Stimulated activated CD8-positive, alpha-beta memory T cell treated with anti-CD3 and anti-CD28 coated beads, Interleukin-2, amount 100 ng/mL, for 48 hours (primary cell): ENCODE measurements around the gene SFXN5.

Source experiments
- DNase-seq, 2 donors: peaks; one replicate each; pipeline ENCODE4 v3.0.0-alpha.2; 2020; ENCODE audit warnings: low read depth in 2 of 2

SFXN5 gene

DNA sequence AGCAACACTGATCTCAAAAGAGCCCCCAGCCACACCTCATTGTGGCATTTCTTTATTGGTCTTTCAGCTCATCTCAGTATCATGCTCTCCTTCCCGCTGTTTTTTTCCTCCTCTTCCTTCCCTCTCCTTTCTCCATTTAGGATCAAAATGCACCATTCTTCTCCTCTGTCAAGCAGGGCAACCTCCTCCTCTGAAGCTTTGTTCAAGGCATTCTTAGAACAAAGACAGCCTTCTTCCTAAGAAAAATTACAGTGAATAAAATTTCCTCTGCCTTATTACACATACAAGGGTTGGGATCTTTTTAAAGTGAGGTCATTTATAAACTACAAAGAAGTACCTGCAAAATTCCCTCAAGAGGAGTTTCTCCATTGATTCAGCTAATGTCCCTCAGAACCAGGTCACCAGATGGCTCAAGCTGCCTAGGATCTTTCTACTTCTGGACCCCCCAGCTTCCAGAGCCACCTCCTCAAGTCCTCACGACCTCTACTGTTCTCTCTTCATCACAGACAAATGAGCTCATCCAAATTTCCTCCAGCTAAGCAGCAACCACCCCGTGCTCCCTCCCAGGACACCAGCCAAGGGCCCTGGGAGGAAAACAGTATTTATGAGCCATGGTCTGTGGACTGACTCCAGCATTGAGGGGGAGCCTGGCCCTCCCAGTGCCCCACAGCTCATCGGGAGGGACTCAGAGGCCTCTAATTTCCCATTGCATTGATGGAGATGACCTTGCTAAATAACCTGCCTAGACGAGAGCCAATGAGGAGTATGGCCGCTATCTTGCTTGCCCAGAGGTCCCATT is 18.0 kb downstream of the SFXN5 start:
- DNase-seq: no peak

DNA sequence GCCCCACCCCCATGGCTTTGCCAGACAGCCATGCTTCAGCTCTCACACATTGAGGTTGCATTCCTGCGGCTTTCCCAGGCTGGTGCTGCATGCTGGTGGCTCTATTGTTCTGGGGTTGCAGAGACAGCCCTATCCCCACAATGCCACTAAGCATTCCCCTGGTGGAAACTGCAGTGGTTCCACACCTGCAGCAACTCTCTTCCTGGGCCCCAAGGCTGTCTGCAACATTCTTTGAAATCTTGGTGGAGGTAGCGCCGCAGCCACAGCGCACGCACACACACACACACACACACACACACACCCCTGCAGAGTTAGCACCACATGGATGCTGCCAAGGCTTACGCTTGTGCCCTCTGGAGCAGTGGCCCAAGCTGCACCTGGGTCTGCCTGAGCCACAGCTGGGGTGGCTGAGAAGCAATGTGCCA is 21.4 kb downstream of the SFXN5 start:
- DNase-seq: no peak

DNA sequence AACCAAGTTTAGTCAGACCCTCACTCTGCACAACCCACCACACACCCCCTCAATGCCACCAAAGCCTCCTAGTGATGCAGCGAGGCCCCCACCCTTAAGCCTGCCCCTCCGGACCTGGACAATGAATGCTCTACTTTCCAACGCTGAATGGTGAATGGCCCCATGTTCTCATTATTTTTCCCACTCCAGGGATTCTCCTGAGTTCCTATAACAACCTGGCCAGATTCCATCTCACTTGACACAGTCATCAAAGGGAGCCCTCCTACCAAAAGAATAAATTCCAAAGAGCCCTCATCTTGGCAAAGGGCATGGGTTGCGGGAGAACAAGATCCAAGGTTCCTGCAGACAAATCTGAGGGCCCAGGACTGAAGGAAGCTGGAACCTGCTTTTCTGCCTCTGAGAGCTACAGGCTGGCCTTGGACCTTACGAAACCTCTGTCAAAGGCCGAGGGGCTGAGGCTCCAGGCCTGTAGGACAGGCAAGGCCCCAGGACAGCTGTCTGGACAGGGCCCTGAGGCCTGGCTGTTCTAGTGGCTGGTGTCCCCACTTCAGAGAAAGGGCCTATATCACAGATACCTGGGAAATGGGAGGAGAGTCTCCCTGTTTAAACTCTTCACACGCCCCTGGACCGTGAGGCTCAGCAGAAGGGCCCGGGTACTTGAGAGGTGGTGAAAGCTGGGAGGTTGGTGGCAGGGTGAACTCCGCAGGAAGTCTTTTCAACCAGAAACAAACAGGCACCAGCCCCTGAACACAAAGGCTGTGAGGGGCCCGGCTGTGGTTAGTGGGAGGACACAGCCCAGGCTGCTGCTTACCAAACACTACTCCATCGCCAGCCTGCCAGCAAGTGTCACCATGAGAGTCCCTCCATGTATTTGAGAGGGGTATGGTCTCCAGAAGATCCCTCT is 27.3 kb downstream of the SFXN5 start:
- DNase-seq: no peak

DNA sequence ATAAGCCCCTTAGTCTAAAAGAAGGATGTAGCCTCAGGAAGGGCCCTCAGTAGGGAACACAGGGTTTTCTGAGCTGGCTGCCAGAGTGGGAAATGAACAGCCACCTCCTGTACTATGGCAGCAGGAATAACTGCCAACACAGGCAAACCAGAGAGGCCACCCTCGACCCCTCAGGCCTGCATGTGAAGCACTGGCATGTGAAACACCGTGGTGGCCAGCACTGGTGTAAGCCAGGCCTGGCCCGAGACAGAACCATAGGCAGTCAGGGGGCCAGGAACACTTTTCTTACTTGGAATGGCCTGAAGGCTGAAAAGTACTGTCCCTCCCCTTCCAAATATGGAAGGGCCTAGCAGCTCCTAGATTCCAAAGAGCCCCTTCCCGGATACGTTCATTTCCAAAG is 28.2 kb downstream of the SFXN5 start:
- no peak for DNase-seq

DNA sequence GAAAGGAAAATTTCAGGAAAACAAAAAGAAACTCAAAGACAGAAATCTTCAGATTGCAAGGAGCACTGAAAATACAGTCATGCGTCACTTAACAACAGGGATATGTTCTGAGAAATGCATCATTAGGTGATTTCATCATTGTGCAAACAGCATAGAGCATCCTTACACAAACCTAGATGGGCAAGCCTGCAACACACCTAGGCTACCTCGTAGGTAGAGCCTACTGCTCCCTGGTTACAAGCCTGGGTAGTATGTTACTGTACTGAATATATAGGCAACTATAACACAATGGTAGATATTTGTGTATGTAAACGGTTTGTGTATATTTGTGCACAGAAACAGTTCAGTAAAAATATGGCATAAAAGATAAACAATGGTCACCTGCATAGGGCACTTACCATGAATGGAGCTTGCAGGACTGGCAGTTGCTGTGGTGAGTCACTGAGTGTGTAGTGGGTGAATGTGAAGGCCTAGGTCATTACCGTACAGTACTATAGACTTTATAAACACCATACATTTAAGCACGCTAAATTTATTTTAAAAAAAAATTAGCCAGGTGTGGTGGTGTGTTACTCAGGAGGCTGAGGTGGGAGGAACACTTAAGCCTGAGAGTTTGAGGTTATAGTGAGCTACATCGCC is 33.4 kb downstream of the SFXN5 start:
- no peak for DNase-seq

DNA sequence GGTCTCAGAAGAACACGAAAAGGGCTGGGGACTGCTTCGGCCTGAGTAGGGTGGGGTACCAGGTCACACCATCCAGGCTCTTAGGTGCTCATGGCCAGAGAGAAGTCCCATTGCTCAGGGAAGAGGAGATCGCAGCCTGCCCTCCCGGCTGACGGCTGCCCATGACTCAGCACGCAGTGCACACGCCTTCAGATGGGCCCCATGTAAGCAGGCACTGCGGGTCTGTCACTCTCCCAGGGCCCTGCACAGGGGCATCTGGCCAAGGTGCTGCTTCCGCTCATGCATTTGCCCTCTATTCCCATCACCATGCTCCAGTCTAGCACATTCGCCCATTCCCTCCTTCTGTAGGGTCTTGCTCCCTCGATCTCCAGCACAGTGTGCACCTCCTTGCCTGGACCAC is 34.7 kb downstream of the SFXN5 start:
- no peak for DNase-seq

DNA sequence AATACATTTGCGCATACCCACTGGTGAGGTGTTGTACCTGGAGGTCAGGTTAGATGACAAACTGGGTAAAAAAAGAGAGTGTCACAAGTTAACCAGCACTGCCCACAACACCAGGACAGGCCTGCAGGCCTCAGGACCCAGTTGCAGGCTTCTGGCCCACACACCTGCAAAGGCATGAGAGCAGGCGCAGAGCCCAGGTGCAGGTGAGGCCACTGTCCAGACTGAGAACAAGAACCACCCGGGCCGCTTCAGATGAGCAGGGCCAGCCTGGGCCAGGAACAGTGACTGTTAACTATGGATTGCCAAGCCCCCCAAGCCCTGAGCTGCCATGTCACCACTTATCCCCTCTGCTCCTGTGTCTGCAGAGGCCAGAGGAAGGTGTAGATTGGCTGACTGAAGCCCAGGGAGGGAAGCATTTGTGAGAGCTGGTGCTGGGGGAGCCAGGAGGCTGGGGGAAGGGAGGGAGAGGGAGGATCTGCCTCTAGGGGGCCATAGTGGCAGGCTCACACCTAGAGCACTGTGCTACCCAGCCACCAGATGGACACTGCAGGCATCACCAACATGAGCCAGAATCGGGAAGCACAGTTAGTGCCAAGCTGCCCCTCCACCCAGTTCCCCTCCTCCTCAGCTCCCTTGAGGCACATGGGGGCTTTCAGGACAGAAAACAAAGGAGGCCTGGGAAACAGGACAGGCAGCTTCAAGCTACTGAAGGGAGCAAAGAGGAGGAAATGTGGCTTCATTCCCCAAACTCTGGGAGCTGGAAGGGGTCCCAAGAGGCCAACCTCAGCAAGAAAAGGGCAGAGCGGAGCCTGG is 35.4 kb downstream of the SFXN5 start:
- no peak for DNase-seq

DNA sequence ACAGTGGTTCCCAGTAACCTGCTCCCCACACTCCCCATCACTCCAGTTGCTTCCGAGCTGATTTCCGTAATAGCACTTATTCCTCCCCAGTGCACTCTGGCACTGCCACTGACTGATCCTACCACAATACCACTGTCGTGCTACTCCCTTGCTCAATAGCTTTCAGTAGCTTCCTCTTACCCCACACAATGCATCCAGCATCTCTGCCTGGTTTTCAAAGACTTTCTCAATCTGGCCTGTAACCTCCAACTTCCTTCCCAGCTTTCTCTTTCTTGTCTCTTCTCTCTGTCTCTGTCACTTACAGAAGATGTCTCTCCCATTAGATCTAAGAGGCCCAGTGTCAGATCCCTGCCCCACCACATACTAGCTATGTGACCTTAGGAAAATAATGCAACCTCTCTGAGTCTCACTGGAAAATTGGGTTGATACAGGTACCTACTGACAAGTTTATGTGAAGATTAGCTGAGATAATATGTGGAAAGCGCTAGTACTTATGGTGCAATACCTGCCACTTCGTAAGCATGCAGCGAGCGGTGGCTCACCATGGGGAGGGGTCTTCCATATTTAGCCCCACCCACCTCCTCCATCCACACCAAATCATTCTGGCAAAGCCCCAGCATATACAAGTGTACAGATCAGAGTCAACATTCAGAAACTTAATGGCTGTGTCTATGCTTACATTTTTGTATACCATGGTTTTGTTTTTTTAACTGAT is 36.7 kb downstream of the SFXN5 start:
- DNase-seq: no peak

DNA sequence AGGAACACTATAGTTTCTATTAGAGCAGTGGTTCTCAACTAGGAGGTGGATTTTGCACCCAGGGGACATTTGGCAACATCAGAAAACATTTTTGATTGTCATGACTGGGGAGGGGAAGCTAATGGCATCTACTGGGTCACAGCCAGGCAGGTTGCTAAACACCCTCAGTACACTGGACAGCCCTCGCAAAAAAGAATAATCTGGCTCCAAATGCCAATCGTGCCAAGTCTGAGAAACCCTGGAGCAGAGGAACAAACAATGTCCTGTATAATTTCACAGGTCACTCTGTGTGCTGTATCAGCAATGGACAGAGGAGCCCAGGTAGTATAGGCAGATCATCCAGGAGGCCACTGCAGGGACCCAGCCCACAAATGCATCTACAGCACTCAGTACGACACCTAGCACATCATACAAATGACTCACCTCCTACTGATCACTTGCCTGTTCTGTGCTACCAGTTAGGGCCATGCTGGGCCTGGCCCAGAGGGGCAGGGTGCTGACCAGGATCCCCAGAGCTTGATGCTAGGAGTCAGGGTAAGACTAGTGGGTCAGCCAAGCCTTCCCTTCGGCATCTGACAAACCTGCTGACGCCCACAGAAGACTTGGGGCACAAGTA is 37.6 kb downstream of the SFXN5 start:
- DNase-seq: no peak

DNA sequence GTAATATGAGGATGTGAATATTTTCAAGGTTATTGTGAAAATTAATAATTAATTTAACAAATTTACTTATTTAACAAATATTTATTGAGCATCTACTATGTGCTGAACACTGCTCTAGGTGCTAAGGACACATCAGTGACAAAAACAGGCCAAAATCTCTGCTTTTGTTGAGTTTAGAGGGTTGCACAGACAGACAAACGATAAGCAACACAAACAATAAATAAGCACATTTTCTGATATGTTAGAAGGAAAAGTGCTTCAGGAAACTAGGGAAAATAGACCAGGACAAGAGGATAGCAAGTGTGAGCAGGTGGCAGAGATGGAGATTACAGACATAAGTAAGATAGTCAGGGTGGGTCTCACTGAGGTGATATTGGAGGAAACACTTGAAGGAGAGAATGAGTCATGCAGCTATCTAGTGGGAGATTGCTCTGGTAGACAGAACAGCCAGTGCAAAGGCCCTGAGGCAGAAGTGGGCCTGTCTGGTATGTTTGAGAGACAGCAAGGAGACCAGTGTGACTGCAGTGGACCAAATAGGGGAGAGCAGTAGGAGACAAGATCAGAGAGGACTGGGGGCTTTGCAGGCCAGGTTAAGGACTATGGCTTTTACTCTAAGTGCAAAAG is 38.3 kb downstream of the SFXN5 start:
- DNase-seq: peak in 1 of 2 donors; percentile 3

DNA sequence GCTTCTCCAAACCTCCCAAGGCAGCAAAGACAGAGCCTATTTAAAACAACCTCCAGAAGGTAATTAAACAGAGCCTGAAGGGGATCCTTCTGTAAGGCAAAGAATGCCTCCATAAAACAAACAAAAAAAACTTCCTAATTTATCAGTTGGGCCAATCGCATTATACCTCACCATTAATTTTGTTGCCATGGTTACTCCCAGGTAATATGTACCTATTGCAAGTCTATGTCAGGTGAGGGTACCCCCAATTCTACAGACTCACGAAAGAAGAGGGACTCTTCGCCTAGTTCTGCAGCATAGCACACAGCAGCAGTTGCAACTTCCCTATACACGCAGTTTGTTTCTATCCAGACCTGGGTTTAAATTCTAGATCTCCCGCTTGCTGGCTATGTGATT is 38.8 kb downstream of the SFXN5 start:
- DNase-seq: no peak

DNA sequence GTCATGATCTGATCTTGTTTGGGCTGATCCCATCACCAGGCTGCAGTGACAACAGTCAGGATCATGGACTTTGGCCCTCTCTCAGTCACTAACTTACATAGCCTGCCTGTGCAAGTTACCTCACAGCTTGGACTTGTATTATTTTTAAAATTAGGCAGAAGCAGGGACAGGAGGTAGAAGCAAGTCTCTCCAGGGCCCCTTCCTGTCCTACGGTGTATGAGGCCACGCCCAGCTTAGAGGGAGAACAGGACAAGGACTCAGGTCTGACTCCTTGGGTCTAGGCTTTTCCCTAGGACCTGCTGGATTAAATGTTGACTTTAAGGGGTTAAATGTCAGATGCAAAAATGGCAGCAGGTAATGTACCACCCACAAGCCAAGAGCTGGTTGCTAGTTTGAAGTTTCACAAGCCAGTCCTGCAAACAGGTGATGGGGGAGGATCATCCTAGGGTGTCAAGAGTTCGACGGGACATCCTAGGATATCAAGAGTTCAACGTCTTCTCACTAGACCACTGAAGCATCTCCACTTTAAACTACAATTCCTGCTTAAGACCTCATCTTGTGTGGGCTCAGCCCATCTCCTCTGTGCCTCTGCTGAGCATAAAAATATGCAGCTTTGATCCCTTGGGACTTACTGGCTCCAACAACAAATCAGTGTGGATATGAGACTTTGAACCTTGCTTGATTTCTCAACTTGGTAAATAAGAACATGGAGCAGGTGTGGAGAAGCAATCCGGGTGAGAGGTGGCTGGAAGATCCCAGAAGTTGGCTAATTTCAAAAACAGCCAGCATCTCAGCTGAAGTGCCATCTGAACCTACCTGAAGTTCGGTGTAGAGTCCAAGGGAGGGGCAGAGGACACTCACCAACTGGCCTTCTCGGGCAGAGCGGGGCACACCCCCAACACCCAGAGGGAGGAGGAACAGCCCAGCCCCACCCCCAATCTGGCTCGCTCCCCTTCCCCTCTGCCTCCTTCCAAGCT is 39.5 kb downstream of the SFXN5 start:
- DNase-seq: no peak

DNA sequence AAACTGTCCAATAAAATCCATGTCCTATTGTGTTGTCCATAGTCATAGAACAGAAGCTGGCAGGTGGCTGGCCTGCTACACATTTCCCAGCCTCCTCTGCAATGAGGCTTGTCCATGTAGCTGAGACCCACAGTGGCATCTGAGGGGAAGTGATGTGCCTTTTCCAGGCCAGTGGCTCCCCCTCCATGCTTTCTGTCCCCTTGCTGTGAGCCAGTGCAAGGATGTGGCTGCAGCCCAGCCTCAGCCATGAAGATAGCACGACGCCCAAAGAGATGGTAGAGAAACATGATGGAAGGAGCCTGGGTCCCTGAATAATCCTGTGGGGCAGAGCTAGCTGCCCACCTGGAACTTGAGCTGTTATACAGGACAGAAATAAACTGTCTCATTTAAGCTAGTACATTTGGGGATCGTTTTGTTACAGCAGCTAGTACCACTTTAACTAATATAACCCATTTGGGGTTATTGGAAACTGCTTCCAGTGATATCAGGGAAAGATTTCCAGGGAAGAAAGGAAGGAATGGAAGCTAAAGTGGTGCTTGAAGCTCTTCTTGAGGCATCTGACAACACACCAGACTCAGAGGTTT is 40.3 kb downstream of the SFXN5 start:
- no peak for DNase-seq

DNA sequence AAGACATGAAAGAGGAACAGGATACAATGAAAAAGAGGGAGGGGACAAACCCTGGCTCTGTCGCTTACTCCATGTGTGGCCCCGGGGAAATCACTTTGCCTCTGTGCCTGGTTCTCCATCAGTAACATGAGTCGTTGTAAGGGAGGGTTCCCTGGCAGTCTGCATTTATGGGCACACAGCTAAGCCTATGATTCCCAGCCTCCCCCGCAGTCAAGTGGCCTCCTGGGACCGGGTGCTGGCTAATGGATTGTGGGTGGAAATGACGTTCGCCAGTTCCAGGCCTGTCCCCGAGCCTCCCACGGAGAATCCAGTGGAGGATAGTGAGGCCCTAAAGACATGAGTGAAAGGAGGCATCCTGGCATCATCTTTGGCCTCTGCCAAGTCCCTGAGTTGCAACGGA is 42.7 kb downstream of the SFXN5 start:
- no peak for DNase-seq

DNA sequence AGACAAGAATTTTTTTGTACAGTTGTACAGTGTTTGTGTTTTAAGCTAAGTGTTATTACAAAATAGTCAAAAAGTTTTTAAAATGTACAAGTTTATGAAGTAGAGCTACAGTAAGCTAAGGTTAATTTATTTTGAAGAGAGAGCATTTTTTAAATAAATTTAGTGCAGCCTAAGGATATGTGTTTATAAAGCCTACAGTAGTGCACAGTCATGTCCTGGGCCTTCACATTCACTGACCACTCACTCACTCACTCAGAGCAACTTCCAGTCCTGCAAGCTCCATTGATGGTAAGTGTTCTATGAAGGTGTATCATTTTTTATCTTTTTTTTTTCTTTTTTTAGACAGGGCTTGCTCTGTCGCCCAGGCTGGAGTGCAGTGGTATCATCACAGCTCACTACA is 44.2 kb downstream of the SFXN5 start:
- DNase-seq: no peak

DNA sequence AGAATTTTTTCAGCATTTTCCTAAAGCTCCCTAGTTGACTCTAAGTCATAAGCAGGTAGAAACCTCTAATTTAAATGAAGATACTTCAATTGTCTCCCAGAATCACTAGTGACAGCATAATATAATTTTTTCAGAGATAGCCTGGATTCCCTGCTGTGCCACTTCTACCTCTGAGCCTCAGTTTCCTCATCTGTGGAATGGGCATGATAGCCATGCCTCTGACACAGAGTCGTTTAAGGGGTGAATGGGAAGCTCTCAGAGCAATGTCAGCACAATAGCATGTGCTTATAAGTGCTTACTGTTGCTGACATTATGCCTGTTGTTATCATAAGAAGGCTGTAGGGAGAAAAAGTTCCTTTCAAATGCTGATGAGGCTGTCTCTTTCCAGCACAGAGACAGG is 48.0 kb downstream of the SFXN5 start:
- DNase-seq: no peak

DNA sequence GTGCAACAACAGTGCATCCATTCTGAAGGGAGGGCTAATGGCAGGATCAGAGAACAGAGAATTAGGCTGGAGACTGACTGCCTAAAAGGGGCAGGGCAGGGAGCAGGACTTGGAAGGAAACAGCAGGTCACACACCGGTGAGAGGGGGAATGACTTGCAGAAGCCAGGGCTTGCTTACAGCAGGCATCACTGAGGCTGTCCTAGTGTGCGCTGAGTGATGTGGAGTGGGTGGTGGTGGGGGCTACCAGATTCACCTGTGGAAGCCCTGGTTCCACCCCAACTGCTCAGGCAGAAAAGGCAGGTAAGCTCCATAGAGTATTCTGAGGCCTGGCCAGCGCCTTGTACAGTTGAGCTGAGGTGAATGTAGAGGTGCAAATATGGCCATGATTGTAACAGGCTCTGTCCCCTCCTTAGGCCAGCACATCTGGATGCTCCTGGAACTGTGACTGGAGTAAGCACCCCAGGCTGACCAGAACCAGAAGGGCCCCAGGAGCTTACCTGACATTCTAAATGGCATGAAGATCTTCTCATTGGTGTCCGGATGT is 49.4 kb downstream of the SFXN5 start:
- no peak for DNase-seq

DNA sequence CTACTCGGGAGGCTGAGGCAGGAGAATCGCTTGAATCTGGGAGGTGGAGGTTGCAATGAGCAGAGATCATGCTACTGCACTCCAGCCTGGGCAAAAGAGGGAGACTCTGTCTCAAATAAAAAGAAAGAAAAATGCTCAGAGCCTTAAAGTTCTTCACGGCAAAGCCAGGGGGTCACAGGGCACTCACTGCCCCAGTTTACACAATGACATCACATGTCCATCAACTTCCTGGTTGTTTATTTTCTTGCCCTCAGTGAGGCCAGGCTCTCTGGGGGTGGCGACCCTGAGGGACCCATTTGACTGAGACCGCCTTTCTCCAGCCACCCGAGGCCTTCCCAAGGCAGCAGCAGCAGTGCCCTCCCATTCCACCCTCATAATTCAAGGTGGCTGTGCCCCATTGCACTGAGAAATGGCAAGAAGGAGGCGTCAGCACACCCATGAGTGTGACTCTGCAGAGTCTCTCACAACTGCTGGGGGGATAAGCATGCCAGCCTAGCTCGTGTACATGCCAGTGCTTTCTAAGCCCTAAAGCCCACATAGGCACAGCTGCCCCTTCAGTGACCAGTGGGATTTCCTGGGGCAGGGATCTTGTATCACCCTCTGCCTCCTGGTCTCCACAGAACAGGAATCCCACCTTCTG is 50.0 kb downstream of the SFXN5 start:
- no peak for DNase-seq
